Measurements from ENCODE around the gene RASAL3. TPM values are rescaled to one million over a fixed set of nuclear protein-coding genes. Genes with fewer than 3 reads are reported as not detected.

The RASAL3 gene
- total RNA-seq, 2 donors from 2014 or later, result 2.8 to 4.3 TPM

DNA sequence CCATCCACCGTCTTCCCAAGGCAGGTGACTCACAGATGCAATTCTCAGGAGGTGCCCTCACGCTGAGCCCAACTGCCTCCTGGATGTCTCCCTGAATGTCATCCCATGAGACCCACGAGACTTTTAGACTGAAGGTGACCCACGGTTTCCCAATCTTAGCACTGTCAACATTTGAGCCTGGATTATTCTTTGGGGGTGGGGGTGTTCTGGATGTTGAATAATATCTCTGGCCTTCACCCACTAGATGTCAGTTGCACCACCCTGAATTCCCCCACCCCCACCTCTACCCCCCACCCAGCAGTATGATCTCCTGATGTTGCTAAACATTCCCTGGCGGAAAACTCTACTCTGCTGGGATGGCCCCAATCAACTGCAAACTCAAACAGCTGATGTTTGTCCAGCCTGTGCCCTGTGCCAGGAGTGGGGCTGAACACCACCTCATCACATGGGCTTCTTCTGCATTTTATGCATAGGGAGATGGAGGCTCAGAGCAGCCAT is 41.8 kb upstream of the RASAL3 start:
- no peaks in the 10 kb centered on the region for H3K4me1 ChIP-seq (replicated peaks)
- WGBS, result 58% methylated on average over 5 of the region's 5 CpGs
- no peak for TF ChIP-seq POLR2AphosphoS5 (IDR thresholded peaks at IDR 0.05)
- no peak for TF ChIP-seq CTCF (IDR thresholded peaks at IDR 0.05)
- no peak for TF ChIP-seq POLR2A (IDR thresholded peaks at IDR 0.05)
- H3K4me3 ChIP-seq, result no peak overlapping the region
- DNase-seq (ENCODE audit: low spot score), result no peak
- H3K27me3 ChIP-seq (replicated peaks; ENCODE audit: insufficient read depth), result peaks cover 2% of the 10 kb centered on the region
- no peaks in the 10 kb centered on the region for H3K9me3 ChIP-seq
- no peak overlapping the region for H3K27ac ChIP-seq
- no peaks in the 10 kb centered on the region for H3K36me3 ChIP-seq
- intact Hi-C loops (cut with DNase I), result no loop called here

DNA sequence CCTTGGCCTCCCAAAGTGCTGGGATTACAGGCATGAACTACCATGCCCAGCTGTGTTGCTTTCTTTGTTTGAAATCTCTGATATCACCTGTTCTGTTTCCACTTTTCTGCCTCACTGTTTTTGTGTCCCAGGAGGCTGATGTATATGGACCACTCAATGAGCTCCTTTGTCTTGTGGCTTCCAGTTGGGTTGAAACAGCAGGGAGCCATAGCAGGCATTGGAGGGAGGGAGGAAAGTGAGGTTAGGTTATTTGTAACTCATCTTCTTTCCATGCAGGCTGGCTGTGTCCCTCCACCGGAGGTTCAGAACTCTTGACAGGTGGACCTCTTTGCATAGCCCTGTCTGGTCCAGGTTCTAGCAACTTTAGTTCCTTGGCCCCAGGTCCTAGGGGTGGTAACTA is 37.9 kb upstream of the RASAL3 start:
- Histone ChIP-seq H3K27ac (no peak overlapping the region), H3K27me3 (replicated peaks; ENCODE audit: insufficient read depth) (no peaks in the 10 kb centered on the region)
- TF ChIP-seq POLR2A (IDR thresholded peaks at IDR 0.05) (no peak), CTCF (IDR thresholded peaks at IDR 0.05) (no peak), POLR2AphosphoS5 (IDR thresholded peaks at IDR 0.05) (no peak)

GRCh38 chr19:15501596-15501995 is 37.3 kb upstream of the RASAL3 start:
- Histone ChIP-seq H3K4me1 (replicated peaks) (no peaks in the 10 kb centered on the region), H3K36me3 (no peaks in the 10 kb centered on the region), H3K27me3 (replicated peaks; ENCODE audit: insufficient read depth) (no peaks in the 10 kb centered on the region), H3K4me3 (no peak overlapping the region), H3K9me3 (no peaks in the 10 kb centered on the region), H3K27ac (no peak overlapping the region)
- DNase-seq (ENCODE audit: low spot score), result no peak
- intact Hi-C loops (cut with DNase I), result no loop called here
- TF ChIP-seq CTCF (IDR thresholded peaks at IDR 0.05), result no peak
- no peak for TF ChIP-seq POLR2A (IDR thresholded peaks at IDR 0.05)
- TF ChIP-seq POLR2AphosphoS5 (IDR thresholded peaks at IDR 0.05), result no peak
- 50% methylated on average over 1 of the region's 1 CpG for WGBS

More for the DNA sequence above, 37.9 kb upstream of the RASAL3 start:
- Histone ChIP-seq H3K36me3 (no peaks in the 10 kb centered on the region), H3K9me3 (no peaks in the 10 kb centered on the region), H3K4me1 (replicated peaks) (no peaks in the 10 kb centered on the region), H3K4me3 (no peak overlapping the region)
- intact Hi-C loops (cut with DNase I), result no loop called here
- whole genome bisulfite sequencing, result 77% methylated on average over 1 of the region's 1 CpG
- DNase-seq (ENCODE audit: low spot score), result no peak

DNA sequence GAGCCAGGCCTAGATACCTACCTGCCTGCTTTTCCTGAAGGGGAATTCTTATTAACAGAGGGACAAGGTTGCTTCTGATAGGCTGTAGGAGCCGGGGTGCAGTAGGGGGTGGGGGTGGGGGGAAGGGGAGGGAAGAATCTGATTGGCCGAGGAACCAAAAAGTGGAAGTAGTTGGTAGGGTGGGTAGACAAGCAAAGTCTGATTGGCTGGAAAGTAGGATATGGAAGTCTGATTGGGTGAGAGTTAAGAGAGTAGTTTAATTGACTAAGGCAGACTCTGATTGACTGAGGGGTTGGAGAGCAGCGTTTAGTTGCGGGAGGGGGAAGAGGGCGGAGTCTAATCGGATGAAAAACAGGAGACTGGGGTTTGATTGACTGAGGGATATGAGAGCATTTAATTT is 34.6 kb upstream of the RASAL3 start:
- DNase-seq (ENCODE audit: low spot score), result no peak
- H3K4me3 ChIP-seq, result no peak overlapping the region
- no peaks in the 10 kb centered on the region for H3K4me1 ChIP-seq (replicated peaks)
- H3K27me3 ChIP-seq (replicated peaks; ENCODE audit: insufficient read depth), result no peaks in the 10 kb centered on the region
- TF ChIP-seq POLR2AphosphoS5 (IDR thresholded peaks at IDR 0.05) (no peak), POLR2A (IDR thresholded peaks at IDR 0.05) (no peak), CTCF (IDR thresholded peaks at IDR 0.05) (no peak)
- 56% methylated on average over 6 of the region's 6 CpGs for WGBS
- H3K9me3 ChIP-seq, result no peaks in the 10 kb centered on the region
- H3K27ac ChIP-seq, result peak overlapping the region in 1 of 2 donors; percentile 30
- no peaks in the 10 kb centered on the region for H3K36me3 ChIP-seq
- intact Hi-C loops (cut with DNase I), result no loop called here

GRCh38 chr19:15498156-15498858 is 34.0 kb upstream of the RASAL3 start:
- DNase-seq (ENCODE audit: low spot score), result peak; percentile 34
- H3K9me3 ChIP-seq, result no peaks in the 10 kb centered on the region
- no peaks in the 10 kb centered on the region for H3K36me3 ChIP-seq
- no peak overlapping the region for H3K4me3 ChIP-seq
- TF ChIP-seq POLR2AphosphoS5 (IDR thresholded peaks at IDR 0.05) (peak; percentile 51), POLR2A (IDR thresholded peaks at IDR 0.05) (no peak)
- H3K27me3 ChIP-seq (replicated peaks; ENCODE audit: insufficient read depth), result no peaks in the 10 kb centered on the region
- peak overlapping the region; percentile 12 to 30 for H3K27ac ChIP-seq
- intact Hi-C loops (cut with DNase I), result no loop called here
- no peaks in the 10 kb centered on the region for H3K4me1 ChIP-seq (replicated peaks)
- 56% methylated on average over 10 of the region's 10 CpGs for WGBS
